SK-N-DZ (cell line): ENCODE data around the gene LRRC7.

ENCODE experiments used
- DNase-seq: peaks from one replicate; pipeline ENCODE4 v3.0.0-alpha.2; 2015; ENCODE audit warnings: low spot score

LRRC7 gene

GRCh38 chr1:69766431-69767180, 198.9 kb downstream of the LRRC7 start:
- no peak for DNase-seq

GRCh38 chr1:69776555-69776954, 208.8 kb downstream of the LRRC7 start:
- no peak for DNase-seq

- DNase-seq = no peak
Measured at GRCh38 chr1:69777423-69777822, 209.7 kb downstream of the LRRC7 start.

- DNase-seq = no peak
Measured at GRCh38 chr1:69777971-69778370, 210.2 kb downstream of the LRRC7 start.

GRCh38 chr1:69787151-69787550, 219.4 kb downstream of the LRRC7 start:
- DNase-seq = no peak

GRCh38 chr1:69791311-69791710, 223.6 kb downstream of the LRRC7 start:
- DNase-seq = no peak

GRCh38 chr1:69794831-69795230, 227.1 kb downstream of the LRRC7 start:
- no peak for DNase-seq

- no peak for DNase-seq
Measured at GRCh38 chr1:69814926-69815325, 247.2 kb downstream of the LRRC7 start.

GRCh38 chr1:69824932-69825331, 257.2 kb downstream of the LRRC7 start:
- no peak for DNase-seq

- no peak for DNase-seq
Measured at GRCh38 chr1:69827732-69828131, 260.0 kb downstream of the LRRC7 start.

- DNase-seq = no peak
Measured at GRCh38 chr1:69833536-69833935, 265.8 kb downstream of the LRRC7 start.

- DNase-seq = no peak
Measured at GRCh38 chr1:69834336-69834735, 266.6 kb downstream of the LRRC7 start.

- no peak for DNase-seq
Measured at GRCh38 chr1:69835955-69836354, 268.2 kb downstream of the LRRC7 start.

GRCh38 chr1:69836971-69837636, 269.4 kb downstream of the LRRC7 start:
- DNase-seq = peak; percentile 16

GRCh38 chr1:69842326-69842725, 274.6 kb downstream of the LRRC7 start:
- DNase-seq = no peak

GRCh38 chr1:69845655-69846054, 277.9 kb downstream of the LRRC7 start:
- no peak for DNase-seq

GRCh38 chr1:69846267-69846666, 278.5 kb downstream of the LRRC7 start:
- DNase-seq = no peak

GRCh38 chr1:69847670-69848069, 279.9 kb downstream of the LRRC7 start:
- no peak for DNase-seq

- DNase-seq = no peak
Measured at GRCh38 chr1:69852151-69852550, 284.4 kb downstream of the LRRC7 start.

GRCh38 chr1:69852706-69853105, 285.0 kb downstream of the LRRC7 start:
- DNase-seq = no peak

GRCh38 chr1:69858534-69858933, 290.8 kb downstream of the LRRC7 start:
- DNase-seq = no peak

GRCh38 chr1:69861641-69862040, 293.9 kb downstream of the LRRC7 start:
- no peak for DNase-seq

- no peak for DNase-seq
Measured at GRCh38 chr1:69862906-69863305, 295.2 kb downstream of the LRRC7 start.
